Keratinocyte (primary cell): ENCODE measurements around the gene TENM3.

Source experiments
- EZH2 ChIP-seq: IDR thresholded peaks from one replicate; pipeline ENCODE4 v1.6.1; 2012; ENCODE audit warnings: inconsistent platforms, mild to moderate bottlenecking, low read length, moderate library complexity
- TF ChIP-seq, protein P1 (sequence below), 3 experiments: IDR thresholded peaks in 1 of 3; conservative IDR thresholded peaks in 1 of 3; optimal IDR thresholded peaks in 1 of 3; 2 replicates in 2 of 3; 3 replicates in 1 of 3; pipeline versions ENCODE3 to v1.5.1; 2011; ENCODE audit warnings: low read length in 3 of 3, mild to moderate bottlenecking in 3 of 3, moderate library complexity in 2 of 3, control low read depth in 1 of 3, inconsistent platforms in 1 of 3; ENCODE audit not compliant: insufficient read depth in 2 of 3; ENCODE audit errors: extremely low read depth in 1 of 3

DNA sequence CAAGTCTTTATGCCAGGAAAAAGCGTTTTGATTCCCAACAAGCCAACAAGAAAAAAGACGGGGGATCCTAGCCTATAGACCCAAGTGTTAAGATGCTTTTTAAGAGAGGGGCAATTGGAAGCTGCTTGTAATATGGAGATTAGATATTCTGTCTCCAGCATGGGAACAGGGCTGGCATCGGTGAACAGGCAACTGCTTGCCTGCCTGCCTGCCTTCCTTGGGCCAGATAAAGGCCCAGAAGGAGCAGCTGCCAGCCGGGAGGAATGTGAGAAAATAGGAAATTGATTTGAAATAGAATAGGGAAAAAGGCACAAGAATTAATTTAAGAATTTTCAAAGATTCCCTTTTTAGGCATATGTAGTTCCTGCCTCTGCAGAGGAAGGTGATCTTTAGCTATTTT is 192.2 kb downstream of the TENM3 start:
- TF ChIP-seq, protein P1, sequence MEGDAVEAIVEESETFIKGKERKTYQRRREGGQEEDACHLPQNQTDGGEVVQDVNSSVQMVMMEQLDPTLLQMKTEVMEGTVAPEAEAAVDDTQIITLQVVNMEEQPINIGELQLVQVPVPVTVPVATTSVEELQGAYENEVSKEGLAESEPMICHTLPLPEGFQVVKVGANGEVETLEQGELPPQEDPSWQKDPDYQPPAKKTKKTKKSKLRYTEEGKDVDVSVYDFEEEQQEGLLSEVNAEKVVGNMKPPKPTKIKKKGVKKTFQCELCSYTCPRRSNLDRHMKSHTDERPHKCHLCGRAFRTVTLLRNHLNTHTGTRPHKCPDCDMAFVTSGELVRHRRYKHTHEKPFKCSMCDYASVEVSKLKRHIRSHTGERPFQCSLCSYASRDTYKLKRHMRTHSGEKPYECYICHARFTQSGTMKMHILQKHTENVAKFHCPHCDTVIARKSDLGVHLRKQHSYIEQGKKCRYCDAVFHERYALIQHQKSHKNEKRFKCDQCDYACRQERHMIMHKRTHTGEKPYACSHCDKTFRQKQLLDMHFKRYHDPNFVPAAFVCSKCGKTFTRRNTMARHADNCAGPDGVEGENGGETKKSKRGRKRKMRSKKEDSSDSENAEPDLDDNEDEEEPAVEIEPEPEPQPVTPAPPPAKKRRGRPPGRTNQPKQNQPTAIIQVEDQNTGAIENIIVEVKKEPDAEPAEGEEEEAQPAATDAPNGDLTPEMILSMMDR (optimal IDR thresholded peaks at IDR 0.05 in 1 of 3, IDR thresholded peaks at IDR 0.05 in 1 of 3, conservative IDR thresholded peaks at IDR 0.05 in 1 of 3; ENCODE audit: extremely low read depth in 1 of 3, insufficient read depth in 2 of 3, low read length in 3 of 3) = no peak
- no peak for TF ChIP-seq EZH2
